ENCODE results near the gene DLEU7. TPM values are rescaled to one million over a fixed set of nuclear protein-coding genes. Genes with fewer than 3 reads are reported as not detected.

Gene DLEU7
- total RNA-seq, 6 experiments from 2014 or later, result 0.12 to 0.38 (median 0.33) TPM; not detected in 3

- no peaks in the 10 kb centered on the region for H3K9me3 ChIP-seq
- no peak overlapping the region for H3K27ac ChIP-seq
- no peaks in the 10 kb centered on the region for H3K36me3 ChIP-seq
- intact Hi-C loops (cut with DNase I), result no loop called here
- peaks cover 0 to 4% of the 10 kb centered on the region in 2 donors for H3K27me3 ChIP-seq
- DNase-seq (no peak), ATAC-seq (no peak)
- no peak overlapping the region for H3K4me3 ChIP-seq
- 78% methylated on average over 2 of the region's 4 CpGs for WGBS (ENCODE audit: insufficient coverage, low coverage, low lambda C conversion rate, missing lambda C conversion rate)
- TF ChIP-seq CTCF (IDR thresholded peaks at IDR 0.05) (no peak), POLR2A (IDR thresholded peaks at IDR 0.05) (no peak)
- peaks cover 0 to 8% (median 0%) of the 10 kb centered on the region in 4 donors for H3K4me1 ChIP-seq
These were observed 3.7 kb downstream of the DLEU7 start for GRCh38 chr13:50839828-50840227.

- no peak for DNase-seq
- intact Hi-C loops (cut with DNase I), result no loop called here
- ATAC-seq, result no peak
- Histone ChIP-seq H3K36me3 (no peaks in the 10 kb centered on the region), H3K27me3 (peaks cover 0 to 4% of the 10 kb centered on the region in 2 donors), H3K9me3 (no peaks in the 10 kb centered on the region), H3K4me1 (peaks cover 0 to 7% (median 0%) of the 10 kb centered on the region in 4 donors), H3K4me3 (no peak overlapping the region), H3K27ac (no peak overlapping the region)
- 83% methylated on average over 8 of the region's 8 CpGs for WGBS (ENCODE audit: insufficient coverage, low coverage, low lambda C conversion rate, missing lambda C conversion rate)
- TF ChIP-seq CTCF (IDR thresholded peaks at IDR 0.05), result no peak
- no peak for TF ChIP-seq POLR2A (IDR thresholded peaks at IDR 0.05)
These were observed 4.8 kb downstream of the DLEU7 start for GRCh38 chr13:50838701-50839100.

GRCh38 chr13:50838031-50838430, 5.5 kb downstream of the DLEU7 start:
- no peaks in the 10 kb centered on the region for H3K36me3 ChIP-seq
- no peaks in the 10 kb centered on the region for H3K9me3 ChIP-seq
- peaks cover 0 to 4% of the 10 kb centered on the region in 2 donors for H3K27me3 ChIP-seq
- peaks cover 0 to under 1% (median 0%) of the 10 kb centered on the region in 4 donors for H3K4me1 ChIP-seq
- intact Hi-C loops (cut with DNase I), result no loop called here
- H3K27ac ChIP-seq, result no peak overlapping the region
- 82% methylated on average over 5 of the region's 5 CpGs for WGBS (ENCODE audit: insufficient coverage, low coverage, low lambda C conversion rate, missing lambda C conversion rate)
- TF ChIP-seq POLR2A (IDR thresholded peaks at IDR 0.05) (no peak), CTCF (IDR thresholded peaks at IDR 0.05) (no peak)
- DNase-seq (no peak), ATAC-seq (no peak)
- no peak overlapping the region for H3K4me3 ChIP-seq

- no peak for DNase-seq
- WGBS (ENCODE audit: insufficient coverage, low coverage, low lambda C conversion rate, missing lambda C conversion rate), result 59% methylated on average over 4 of the region's 4 CpGs
- TF ChIP-seq POLR2A (IDR thresholded peaks at IDR 0.05) (no peak), CTCF (IDR thresholded peaks at IDR 0.05) (no peak)
- Histone ChIP-seq H3K27ac (no peak overlapping the region), H3K36me3 (no peaks in the 10 kb centered on the region), H3K9me3 (no peaks in the 10 kb centered on the region), H3K4me3 (no peak overlapping the region), H3K27me3 (no peaks in the 10 kb centered on the region), H3K4me1 (peaks cover 0 to 6% (median 0%) of the 10 kb centered on the region in 4 donors)
- intact Hi-C loops (cut with DNase I), result no loop called here
- no peak for ATAC-seq
These were observed 12.0 kb downstream of the DLEU7 start for GRCh38 chr13:50831512-50831911.

GRCh38 chr13:50829896-50830295, 13.6 kb downstream of the DLEU7 start:
- 12% methylated on average over 2 of the region's 2 CpGs for WGBS (ENCODE audit: insufficient coverage, low coverage, low lambda C conversion rate, missing lambda C conversion rate)

More at GRCh38 chr13:50829896-50830295, 13.6 kb downstream of the DLEU7 start:
- H3K9me3 ChIP-seq, result no peaks in the 10 kb centered on the region
- no peaks in the 10 kb centered on the region for H3K27me3 ChIP-seq
- H3K4me3 ChIP-seq, result no peak overlapping the region
- intact Hi-C loops (cut with DNase I), result no loop called here
- DNase-seq (no peak), ATAC-seq (peak; percentile 72 to 97 (median 94))
- no peaks in the 10 kb centered on the region for H3K36me3 ChIP-seq
- TF ChIP-seq CTCF (IDR thresholded peaks at IDR 0.05), result no peak
- H3K4me1 ChIP-seq, result peaks cover 0 to 6% (median 0%) of the 10 kb centered on the region in 4 donors
- H3K27ac ChIP-seq, result peak overlapping the region in 1 of 3 donors; percentile 12

All from right lobe of liver (tissue), 6 donors.